ENCODE results near the gene BCAP29. TPM values are rescaled to one million over a fixed set of nuclear protein-coding genes. Genes with fewer than 3 reads are reported as not detected.

The BCAP29 gene
- total and polyA plus RNA-seq, 2 donors (not counting 1 experiment from before 2014, with no cell fraction given): 64.7 to 79.7 TPM

GRCh38 chr7:107609811-107610261 is 29.8 kb downstream of the BCAP29 start:
- Histone ChIP-seq H3K4me2 (ENCODE audit: extremely low read depth, insufficient read depth, low read length) (no peak overlapping the region), H2AFZ (ENCODE audit: low read length) (no peak overlapping the region), H3K4me3 (replicated peaks in 1 of 4; ENCODE audit: control extremely low read depth in 1 of 4, insufficient read depth in 1 of 4, low read depth in 3 of 4, low read length in 4 of 4) (no peak overlapping the region), H3K27ac (ENCODE audit: insufficient read depth, low read length) (no peak overlapping the region), H3K79me2 (ENCODE audit: control insufficient read depth, insufficient read depth, low read length) (no peaks in the 10 kb centered on the region), H4K20me1 (ENCODE audit: control insufficient read depth, extremely low read depth, insufficient read depth, low read length) (no peaks in the 10 kb centered on the region), H3K36me3 (ENCODE audit: control insufficient read depth, insufficient read depth, low read length) (no peaks in the 10 kb centered on the region), H3K9ac (ENCODE audit: insufficient read depth, low read length) (no peak overlapping the region), H3K4me1 (ENCODE audit: control insufficient read depth, extremely low read depth, insufficient read depth, low read length) (no peaks in the 10 kb centered on the region), H3K27me3 (ENCODE audit: control insufficient read depth, insufficient read depth, low read length) (no peaks in the 10 kb centered on the region), H3K9me3 (ENCODE audit: control insufficient read depth, insufficient read depth, low read depth, low read length) (no peaks in the 10 kb centered on the region)
- peak in 1 of 2 donors; percentile 15 for DNase-seq (ENCODE audit: low read depth in 2 of 2)
- no peak for TF ChIP-seq EZH2 (IDR thresholded peaks at IDR 0.05; ENCODE audit: low read length, missing control alignments)
- no peak for TF ChIP-seq CTCF (conservative IDR thresholded peaks at IDR 0.05 in 1 of 2, IDR thresholded peaks at IDR 0.05 in 1 of 2; ENCODE audit: low read depth in 1 of 2, low read length in 2 of 2)

GRCh38 chr7:107610323-107610722 is 30.3 kb downstream of the BCAP29 start:
- Histone ChIP-seq H3K4me3 (replicated peaks in 1 of 4; ENCODE audit: control extremely low read depth in 1 of 4, insufficient read depth in 1 of 4, low read depth in 3 of 4, low read length in 4 of 4) (no peak overlapping the region), H3K27me3 (ENCODE audit: control insufficient read depth, insufficient read depth, low read length) (no peaks in the 10 kb centered on the region), H3K79me2 (ENCODE audit: control insufficient read depth, insufficient read depth, low read length) (no peaks in the 10 kb centered on the region), H3K9me3 (ENCODE audit: control insufficient read depth, insufficient read depth, low read depth, low read length) (no peaks in the 10 kb centered on the region), H3K9ac (ENCODE audit: insufficient read depth, low read length) (no peak overlapping the region), H3K27ac (ENCODE audit: insufficient read depth, low read length) (no peak overlapping the region), H4K20me1 (ENCODE audit: control insufficient read depth, extremely low read depth, insufficient read depth, low read length) (no peaks in the 10 kb centered on the region), H3K4me1 (ENCODE audit: control insufficient read depth, extremely low read depth, insufficient read depth, low read length) (no peaks in the 10 kb centered on the region), H3K4me2 (ENCODE audit: extremely low read depth, insufficient read depth, low read length) (no peak overlapping the region), H3K36me3 (ENCODE audit: control insufficient read depth, insufficient read depth, low read length) (no peaks in the 10 kb centered on the region), H2AFZ (ENCODE audit: low read length) (no peak overlapping the region)
- DNase-seq (ENCODE audit: low read depth in 2 of 2): peak; percentile 17 to 47
- TF ChIP-seq CTCF (conservative IDR thresholded peaks at IDR 0.05 in 1 of 2, IDR thresholded peaks at IDR 0.05 in 1 of 2; ENCODE audit: low read depth in 1 of 2, low read length in 2 of 2) (no peak), EZH2 (IDR thresholded peaks at IDR 0.05; ENCODE audit: low read length, missing control alignments) (no peak)

- no peaks in the 10 kb centered on the region for H3K4me1 ChIP-seq (ENCODE audit: control insufficient read depth, extremely low read depth, insufficient read depth, low read length)
- TF ChIP-seq EZH2 (IDR thresholded peaks at IDR 0.05; ENCODE audit: low read length, missing control alignments) (no peak), CTCF (conservative IDR thresholded peaks at IDR 0.05 in 1 of 2, IDR thresholded peaks at IDR 0.05 in 1 of 2; ENCODE audit: low read depth in 1 of 2, low read length in 2 of 2) (no peak)
- no peak overlapping the region for H2AFZ ChIP-seq (ENCODE audit: low read length)
- no peaks in the 10 kb centered on the region for H4K20me1 ChIP-seq (ENCODE audit: control insufficient read depth, extremely low read depth, insufficient read depth, low read length)
- no peak overlapping the region for H3K4me3 ChIP-seq (replicated peaks in 1 of 4; ENCODE audit: control extremely low read depth in 1 of 4, insufficient read depth in 1 of 4, low read depth in 3 of 4, low read length in 4 of 4)
- no peaks in the 10 kb centered on the region for H3K9me3 ChIP-seq (ENCODE audit: control insufficient read depth, insufficient read depth, low read depth, low read length)
- no peaks in the 10 kb centered on the region for H3K27me3 ChIP-seq (ENCODE audit: control insufficient read depth, insufficient read depth, low read length)
- DNase-seq (ENCODE audit: low read depth in 2 of 2): no peak
- no peaks in the 10 kb centered on the region for H3K79me2 ChIP-seq (ENCODE audit: control insufficient read depth, insufficient read depth, low read length)
- H3K9ac ChIP-seq (ENCODE audit: insufficient read depth, low read length): no peak overlapping the region
- no peaks in the 10 kb centered on the region for H3K36me3 ChIP-seq (ENCODE audit: control insufficient read depth, insufficient read depth, low read length)
- no peak overlapping the region for H3K4me2 ChIP-seq (ENCODE audit: extremely low read depth, insufficient read depth, low read length)
- H3K27ac ChIP-seq (ENCODE audit: insufficient read depth, low read length): no peak overlapping the region
Measured at GRCh38 chr7:107613439-107613838, 33.4 kb downstream of the BCAP29 start.

Data from fibroblast of lung (primary cell).